NCI-H526 (cell line): ENCODE measurements around the gene C6.
"Not testable (repeated sequence)": the region's sequence is repeated elsewhere in the genome, so short reads cannot be mapped to it uniquely, and the experiment has no call there.

ENCODE experiments used
- DNase-seq, 2 experiments: peaks; one replicate each; lab custom pipeline; 2025; lab: John Stamatoyannopoulos, UW

Gene C6

GRCh38 chr5:41199660-41200059 lies 13.7 kb downstream of the C6 start:
- no peak for DNase-seq

- DNase-seq, result no peak
These were observed 17.1 kb downstream of the C6 start for GRCh38 chr5:41196197-41196596.

- DNase-seq, result no peak
These were observed 18.1 kb downstream of the C6 start for GRCh38 chr5:41195228-41195627.

GRCh38 chr5:41194339-41194738 lies 19.0 kb downstream of the C6 start:
- no peak for DNase-seq

GRCh38 chr5:41193456-41194205 lies 19.7 kb downstream of the C6 start:
- DNase-seq, result no peak

GRCh38 chr5:41191249-41191648 lies 22.1 kb downstream of the C6 start:
- DNase-seq, result no peak

GRCh38 chr5:41186143-41186542 lies 27.2 kb downstream of the C6 start:
- DNase-seq, result no peak

- DNase-seq, result not testable (repeated sequence)
These were observed 30.0 kb downstream of the C6 start for GRCh38 chr5:41183331-41183730.

- DNase-seq, result no peak
These were observed 30.7 kb downstream of the C6 start for GRCh38 chr5:41182666-41183065.

GRCh38 chr5:41181691-41182564 lies 31.4 kb downstream of the C6 start:
- DNase-seq, result no peak

- DNase-seq, result no peak
These were observed 36.4 kb downstream of the C6 start for GRCh38 chr5:41176952-41177351.

GRCh38 chr5:41172012-41172411 lies 41.3 kb downstream of the C6 start:
- DNase-seq, result no peak

- DNase-seq, result no peak
These were observed 52.1 kb downstream of the C6 start for GRCh38 chr5:41161271-41161670.

- DNase-seq, result no peak
These were observed 55.9 kb downstream of the C6 start for GRCh38 chr5:41157272-41157894.

GRCh38 chr5:41156739-41157138 lies 56.6 kb downstream of the C6 start:
- DNase-seq, result no peak

- no peak for DNase-seq
These were observed 58.8 kb downstream of the C6 start for GRCh38 chr5:41154491-41154890.

GRCh38 chr5:41151564-41151963 lies 61.8 kb downstream of the C6 start:
- no peak for DNase-seq

GRCh38 chr5:41148448-41148847 lies 64.9 kb downstream of the C6 start:
- DNase-seq, result no peak

- DNase-seq, result no peak
These were observed 68.0 kb downstream of the C6 start for GRCh38 chr5:41145306-41145705.

GRCh38 chr5:41143131-41143901 lies 70.0 kb downstream of the C6 start:
- DNase-seq, result no peak

- DNase-seq, result no peak
These were observed 85.2 kb downstream of the C6 start for GRCh38 chr5:41127967-41128690.
